ENCODE measurements around the gene CASZ1.

The CASZ1 gene, protein sequence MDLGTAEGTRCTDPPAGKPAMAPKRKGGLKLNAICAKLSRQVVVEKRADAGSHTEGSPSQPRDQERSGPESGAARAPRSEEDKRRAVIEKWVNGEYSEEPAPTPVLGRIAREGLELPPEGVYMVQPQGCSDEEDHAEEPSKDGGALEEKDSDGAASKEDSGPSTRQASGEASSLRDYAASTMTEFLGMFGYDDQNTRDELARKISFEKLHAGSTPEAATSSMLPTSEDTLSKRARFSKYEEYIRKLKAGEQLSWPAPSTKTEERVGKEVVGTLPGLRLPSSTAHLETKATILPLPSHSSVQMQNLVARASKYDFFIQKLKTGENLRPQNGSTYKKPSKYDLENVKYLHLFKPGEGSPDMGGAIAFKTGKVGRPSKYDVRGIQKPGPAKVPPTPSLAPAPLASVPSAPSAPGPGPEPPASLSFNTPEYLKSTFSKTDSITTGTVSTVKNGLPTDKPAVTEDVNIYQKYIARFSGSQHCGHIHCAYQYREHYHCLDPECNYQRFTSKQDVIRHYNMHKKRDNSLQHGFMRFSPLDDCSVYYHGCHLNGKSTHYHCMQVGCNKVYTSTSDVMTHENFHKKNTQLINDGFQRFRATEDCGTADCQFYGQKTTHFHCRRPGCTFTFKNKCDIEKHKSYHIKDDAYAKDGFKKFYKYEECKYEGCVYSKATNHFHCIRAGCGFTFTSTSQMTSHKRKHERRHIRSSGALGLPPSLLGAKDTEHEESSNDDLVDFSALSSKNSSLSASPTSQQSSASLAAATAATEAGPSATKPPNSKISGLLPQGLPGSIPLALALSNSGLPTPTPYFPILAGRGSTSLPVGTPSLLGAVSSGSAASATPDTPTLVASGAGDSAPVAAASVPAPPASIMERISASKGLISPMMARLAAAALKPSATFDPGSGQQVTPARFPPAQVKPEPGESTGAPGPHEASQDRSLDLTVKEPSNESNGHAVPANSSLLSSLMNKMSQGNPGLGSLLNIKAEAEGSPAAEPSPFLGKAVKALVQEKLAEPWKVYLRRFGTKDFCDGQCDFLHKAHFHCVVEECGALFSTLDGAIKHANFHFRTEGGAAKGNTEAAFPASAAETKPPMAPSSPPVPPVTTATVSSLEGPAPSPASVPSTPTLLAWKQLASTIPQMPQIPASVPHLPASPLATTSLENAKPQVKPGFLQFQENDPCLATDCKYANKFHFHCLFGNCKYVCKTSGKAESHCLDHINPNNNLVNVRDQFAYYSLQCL (N-terminal part only)

DNA sequence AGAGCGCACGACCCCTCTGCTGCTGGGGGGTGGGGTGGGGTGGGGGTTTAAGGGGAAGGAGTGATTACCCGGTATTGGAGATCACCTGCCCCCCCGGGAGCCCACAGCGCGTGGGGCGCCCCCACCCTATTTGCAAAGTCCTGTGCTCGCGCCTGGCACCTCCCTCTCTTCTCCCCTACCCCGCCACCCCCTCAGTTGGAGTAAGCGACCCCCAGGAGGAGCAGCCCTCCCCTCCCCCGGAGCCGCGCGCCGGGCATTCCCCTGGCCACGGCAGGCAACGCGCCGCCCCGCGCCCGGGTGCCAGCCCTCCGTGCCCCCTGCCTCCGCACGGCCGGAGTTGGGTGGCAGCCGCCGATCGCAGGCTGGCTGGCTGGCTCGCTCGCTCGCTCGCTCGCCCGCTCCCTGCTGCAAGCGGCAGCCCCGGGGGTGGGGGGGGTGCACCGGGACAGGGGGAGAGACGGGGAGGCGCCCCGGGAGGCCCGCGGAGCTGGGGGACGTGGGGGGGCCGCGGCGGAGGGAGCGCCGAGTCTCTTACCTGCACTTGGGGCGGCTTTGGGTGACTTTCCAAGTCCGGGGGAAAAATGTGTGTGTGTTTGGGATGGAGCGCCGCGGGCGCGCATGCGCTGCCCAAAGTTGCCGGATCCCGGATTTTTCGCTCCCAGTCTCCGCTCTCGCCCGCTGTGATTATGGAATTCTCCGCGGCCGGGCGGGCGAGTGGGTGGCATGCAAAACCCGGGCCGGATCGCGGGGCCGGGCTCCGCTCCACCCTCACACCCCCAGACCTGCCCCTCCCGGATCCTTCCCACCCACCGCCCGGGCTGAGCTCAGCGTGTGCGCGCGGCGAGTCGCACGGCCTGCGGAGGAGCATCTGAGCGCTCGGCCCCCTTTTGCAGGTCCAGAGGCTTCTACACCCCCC is at the start of gene CASZ1:
Gene CASZ1, minus strand, starts transcription at position 618 of the 916 bp plus-strand sequence. CDS start 102,757 bp downstream, outside the sequence.
- DNase-seq: peak; percentile 92

DNA sequence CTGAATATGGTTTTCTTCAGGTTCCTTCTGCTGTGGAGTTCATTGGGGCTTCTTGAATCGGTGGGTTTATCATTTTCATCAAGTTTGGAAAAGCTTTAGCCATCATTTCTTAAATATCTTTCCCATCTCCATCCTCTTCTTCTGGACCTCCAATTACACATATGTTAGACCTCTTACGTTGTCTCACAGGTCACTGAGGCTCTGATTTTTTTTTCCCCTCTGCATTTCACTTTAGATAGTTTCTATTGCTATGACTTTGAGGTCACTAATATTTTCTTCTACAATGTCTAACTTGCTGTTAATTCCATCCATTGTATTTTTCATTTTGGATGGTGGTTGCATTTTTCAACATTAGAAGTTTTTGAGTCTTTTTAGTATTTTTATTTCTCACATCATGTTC is 47.3 kb upstream of the CASZ1 start:
- DNase-seq: no peak

DNA sequence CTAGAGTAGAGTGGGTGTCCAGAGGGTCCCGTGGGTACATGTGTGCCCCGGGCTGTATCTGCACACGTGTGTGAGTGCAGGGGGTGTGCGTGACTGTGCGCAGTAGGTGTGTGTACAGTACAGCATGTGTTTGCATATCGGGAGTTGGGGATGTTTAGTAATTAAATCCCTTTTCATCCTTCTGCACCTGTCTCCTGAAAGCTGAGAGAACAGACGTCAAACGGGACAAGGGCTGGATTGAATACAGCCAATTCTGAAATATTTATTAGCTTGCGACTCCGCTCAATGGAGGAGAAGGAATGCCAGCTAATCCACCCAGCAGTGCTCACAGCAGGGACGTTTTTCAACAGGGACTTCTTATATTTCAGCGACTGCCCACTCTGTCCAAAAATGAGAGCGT is 44.7 kb upstream of the CASZ1 start:
- DNase-seq: peak; percentile 71

DNA sequence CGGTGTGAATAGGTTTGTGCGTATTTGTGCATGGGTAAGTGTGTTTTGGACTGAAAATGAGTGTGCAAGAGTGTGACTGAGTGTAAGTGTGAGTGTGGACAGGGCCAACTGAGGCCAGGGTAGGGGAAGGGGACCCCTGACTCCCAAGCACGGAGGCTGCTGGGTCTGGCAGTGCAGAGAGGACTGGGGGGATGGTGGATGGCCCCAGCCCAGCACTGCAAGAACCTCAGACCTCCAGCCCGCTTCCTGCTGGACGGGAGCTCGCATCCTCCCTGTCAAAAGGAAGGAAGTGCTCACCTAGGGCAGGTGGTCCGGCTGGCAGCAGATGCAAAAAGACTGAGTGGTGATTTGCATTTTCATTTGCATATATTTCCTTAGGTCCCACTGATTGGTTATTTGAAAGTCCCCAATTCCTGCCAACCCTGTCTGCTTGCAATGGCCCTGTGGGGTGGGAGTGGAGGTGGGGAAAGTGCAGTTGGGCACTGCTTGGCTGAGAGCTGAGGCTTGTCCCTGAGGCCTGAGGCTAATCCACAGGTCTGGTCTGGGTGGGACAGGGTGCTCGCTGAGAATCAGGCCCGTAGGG is 42.8 kb upstream of the CASZ1 start:
- no peak for DNase-seq

DNA sequence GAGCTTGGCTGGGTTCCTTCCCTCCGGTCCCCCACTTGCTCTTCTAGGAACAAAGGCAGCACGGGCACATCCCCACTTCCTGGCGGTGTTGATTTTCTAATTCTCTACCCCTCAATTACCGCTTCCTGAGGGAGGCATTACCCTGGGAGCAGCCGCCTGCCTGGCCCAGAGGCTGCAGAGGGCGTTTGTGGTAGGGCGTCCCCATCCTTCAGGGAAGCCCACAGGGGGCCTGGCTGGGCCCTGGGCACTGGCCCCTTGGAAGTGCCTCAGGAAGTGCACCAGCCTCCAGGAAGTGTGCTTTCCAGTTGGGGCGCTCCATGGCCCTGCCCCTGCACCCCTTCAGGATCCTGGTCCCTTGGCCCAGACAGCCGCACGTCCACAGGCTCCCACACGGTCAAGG is 42.1 kb upstream of the CASZ1 start:
- DNase-seq: peak; percentile 54

DNA sequence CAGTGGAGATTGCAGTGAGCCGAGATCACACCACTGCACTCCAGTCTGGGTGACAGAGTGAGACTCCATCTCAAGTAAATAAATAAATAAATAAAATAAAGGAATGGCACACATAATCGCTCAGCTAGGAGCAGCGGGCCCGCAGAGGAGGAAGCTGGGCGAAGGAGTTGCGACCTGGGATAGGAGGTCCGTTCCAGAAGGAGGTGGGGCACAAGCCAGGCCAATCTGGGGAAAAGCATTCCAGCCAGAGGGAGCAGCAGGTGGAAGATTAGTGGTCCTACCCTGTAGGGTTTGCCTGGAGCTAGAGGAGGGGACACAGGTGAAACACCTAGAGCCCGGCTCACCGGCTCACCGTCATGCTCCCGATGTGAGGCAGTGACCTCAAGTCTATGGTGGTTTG is 40.3 kb upstream of the CASZ1 start:
- no peak for DNase-seq

DNA sequence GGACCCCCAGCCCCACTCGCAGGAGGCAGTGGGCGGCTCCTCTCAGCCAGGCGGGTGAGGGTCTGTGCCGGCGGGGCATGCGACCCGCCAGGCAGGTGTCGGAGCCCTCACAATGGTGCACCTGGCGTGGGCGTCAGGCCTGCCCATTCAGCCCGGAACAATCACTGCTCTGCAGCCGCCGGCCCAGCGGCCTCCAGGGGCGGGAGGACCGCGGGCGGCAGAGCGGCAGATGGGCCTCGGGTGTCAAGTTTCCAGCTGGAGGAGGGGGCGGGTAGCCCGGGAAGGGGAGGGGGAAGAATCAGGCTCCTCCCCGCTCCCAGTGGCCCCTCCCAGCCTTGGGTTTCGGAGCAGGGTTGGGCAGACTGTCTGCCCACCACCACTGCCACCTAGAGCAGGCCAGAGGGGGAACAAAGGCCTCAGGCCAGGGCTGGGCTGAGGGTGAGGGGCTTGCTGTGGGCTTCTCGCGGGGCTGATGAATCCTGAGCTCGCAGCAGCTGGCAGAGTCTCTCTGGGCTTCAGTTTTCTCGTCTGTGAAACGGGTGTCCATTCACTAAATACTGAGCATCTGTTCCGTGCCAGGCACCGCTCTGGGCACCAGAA is 39.5 kb upstream of the CASZ1 start:
- peak; percentile 97 for DNase-seq

DNA sequence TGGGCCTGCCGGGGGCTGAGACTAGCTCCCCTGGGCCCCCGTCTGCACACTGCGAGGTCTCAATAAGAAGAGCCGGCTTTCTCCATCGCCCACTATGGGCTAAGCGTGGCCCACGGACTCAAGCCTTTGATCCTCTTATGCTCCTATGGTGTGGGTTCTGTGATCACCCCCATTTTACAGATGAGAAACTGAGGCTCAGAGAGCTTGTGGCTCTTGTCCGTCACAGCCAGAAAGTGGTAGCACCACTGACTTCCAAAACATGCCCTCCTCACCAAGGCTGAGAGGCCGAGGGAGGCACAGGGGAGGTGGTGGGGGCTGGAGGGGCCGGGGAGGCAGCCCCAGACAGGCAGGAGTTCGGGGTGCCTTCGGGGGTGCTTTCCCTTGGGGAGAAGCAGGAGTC is 39.0 kb upstream of the CASZ1 start:
- peak; percentile 88 for DNase-seq

DNA sequence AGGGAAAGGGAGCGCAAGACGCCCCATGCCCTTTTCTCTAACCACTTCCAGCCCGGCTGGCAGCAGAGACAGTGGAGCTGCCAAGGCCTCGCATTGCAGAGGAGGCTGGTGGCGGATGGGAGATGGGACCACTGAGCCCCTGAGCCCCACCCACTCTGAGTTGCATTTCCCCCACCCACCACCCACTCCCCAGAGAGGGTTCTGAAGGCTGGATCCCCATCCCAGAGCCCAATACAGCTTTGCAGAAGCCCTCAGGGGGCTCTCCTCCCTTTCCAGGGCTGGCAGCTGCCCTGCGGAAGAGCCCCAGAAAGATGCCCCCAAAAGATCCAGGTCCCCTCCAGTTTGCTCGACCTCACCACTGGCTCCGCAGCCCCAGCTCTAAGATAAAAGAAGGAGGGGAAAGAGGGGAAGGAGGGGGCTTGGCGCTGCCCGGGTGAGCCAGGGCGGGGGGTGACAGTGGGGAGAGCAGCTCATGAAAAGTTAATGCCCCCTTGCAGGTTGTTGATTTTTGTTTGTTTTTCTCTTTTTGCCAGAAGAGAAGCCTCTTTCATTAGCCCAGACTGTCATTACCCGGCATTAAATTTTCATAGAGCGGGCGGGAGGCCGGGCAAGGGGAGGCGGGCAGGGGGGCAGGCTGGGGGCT is 38.4 kb upstream of the CASZ1 start:
- DNase-seq: peak; percentile 88

DNA sequence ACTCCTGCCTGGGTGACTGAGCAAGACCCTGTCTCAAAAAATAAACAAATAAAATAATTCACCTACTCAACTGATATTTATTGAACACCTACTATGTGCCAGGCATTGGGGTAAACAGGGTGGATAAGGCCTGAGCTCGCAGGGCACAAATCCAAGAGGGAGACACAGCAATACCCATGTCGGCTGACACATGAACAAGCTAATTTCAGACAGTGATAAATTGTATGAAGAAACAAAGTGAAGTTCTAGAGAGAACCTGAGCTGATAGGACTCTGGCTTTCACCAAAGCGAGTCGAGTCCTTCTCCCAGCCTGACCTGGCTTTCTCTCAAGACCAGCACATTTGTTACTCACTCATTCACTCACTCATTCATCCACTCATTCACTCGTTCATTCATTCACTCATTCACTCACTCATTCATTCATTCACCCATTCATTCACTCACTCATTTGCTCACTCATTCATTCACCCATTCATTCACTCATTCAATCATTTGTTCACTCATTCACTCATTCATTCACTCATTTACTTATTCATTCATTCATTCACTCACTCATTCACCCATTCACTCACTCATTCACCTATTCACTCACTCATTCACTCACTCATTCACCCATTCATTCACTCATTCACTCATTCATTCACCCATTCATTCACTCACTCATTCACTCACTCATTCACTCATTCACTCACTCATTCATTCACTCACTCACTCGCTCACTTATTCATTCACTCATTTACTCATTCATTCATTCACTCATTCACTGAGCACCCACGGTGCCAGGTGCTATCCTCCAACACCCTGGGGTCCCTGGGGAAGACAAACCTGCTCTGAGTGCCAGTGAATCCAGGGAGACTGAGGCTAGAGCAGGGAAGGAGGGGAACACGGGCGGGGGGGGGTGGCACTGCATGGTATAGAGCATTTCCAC is 37.4 kb upstream of the CASZ1 start:
- no peak for DNase-seq

DNA sequence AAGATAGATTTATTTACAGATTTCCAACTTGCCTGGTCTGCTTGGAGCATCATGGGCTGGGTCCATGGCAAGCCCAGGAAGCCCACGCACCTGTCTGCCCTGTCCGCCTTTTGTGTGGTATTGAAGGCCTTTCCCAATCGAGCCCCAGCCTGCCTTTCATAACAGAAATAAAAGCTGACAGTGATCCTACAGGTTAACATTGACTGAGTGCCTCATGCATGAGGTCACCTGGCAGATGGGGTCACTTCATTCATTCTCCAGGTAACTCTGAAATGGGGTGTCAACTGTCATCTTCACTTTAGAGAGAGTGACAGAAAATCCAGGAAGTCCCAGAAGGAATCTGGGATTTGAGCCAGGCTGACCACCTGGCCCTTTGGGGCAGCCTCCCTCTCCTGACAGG is 36.3 kb upstream of the CASZ1 start:
- DNase-seq: no peak

DNA sequence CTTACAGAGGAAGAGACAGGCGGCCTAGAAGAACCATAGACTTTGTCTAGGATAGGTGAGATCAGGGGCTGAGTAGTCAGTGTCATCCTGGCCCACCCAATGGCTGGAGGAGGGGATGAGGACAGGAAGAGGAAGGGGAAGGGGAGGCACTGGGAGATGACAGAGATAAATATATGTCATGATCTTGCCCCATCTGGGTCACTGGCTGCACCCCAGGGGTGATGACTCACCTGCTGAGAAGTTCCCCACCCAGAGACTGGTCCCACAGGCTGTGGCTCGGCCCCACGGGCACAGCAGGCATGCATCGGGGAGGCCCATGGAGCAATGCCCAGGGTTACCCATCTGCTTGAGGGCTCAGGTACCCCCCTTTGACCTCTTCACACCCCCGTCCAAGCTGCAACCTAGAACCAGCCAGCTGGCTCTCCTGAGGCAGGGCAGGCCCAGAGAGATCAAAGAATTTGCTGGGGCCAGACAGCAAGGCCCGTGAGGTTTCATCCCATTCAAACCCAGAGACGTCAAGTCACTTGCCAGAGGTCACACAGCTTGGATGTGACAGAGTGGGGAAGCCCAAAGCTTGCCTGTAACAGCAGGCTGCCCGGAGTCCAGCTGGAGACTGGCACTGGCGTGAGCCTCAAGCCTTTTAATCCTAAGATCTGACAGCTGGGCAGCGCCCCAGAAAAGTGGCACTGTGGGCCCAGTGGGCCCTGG is 34.7 kb upstream of the CASZ1 start:
- DNase-seq: no peak

DNA sequence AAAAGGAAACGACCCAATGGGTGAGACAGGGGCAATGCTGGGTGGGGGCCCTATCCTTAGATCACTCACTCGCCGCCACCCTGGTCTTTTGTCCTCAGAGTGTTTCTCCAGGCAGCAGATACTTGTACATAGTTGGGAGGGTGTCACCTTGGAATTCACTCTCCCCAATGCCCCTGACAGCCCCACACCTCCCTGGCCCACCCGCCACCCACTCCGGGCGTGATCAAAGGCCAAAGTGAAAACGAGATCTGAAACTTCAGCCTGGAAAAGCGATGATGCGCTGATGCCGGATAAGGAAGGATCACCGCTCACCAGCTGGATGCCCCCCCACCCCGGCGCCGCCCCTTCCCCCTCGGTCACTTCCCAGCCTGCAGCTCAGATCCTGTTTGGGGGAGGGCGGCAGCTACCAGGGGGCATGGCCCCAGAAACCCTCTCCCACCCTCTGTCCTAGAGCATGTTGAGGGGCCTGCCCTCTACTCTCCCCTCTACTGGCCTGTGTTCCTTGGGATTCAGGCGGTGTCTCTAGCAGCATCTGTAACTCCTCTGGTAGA is 33.6 kb upstream of the CASZ1 start:
- DNase-seq: no peak

DNA sequence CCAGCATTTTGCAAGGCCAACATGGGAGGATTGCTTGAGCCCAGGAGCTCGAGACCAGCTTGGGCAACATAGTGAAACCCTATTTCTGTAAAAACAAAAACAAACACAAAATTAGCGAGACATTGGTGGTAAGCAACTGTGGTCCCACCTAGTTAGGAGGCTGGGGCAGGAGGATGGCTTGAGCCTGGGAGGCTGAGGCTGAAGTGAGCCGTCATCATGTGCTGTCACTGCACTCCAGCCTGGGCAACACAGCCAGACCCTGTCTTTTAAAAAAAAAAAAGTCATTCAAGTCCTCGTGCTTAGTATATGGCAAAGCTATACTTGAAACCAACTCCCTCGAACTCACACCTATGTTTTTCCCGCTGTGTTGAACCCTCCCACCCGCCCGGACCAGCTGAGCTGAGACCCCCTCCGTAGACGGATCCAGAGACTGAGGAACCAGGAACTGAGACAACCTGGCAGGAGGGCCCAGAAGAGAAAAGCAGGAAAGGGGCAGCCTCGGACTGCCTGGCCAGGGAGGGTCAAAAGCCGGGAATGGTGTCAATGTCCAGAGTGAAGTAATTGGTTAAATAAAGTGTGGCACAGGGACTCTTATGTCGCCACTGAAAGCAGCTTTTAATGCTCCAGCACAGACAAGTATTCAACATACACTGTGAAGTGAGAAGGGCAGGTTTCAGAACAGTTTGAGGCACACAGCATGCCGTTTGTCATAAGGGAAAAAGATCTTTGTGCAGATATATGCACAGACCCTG is 32.8 kb upstream of the CASZ1 start:
- DNase-seq: no peak

DNA sequence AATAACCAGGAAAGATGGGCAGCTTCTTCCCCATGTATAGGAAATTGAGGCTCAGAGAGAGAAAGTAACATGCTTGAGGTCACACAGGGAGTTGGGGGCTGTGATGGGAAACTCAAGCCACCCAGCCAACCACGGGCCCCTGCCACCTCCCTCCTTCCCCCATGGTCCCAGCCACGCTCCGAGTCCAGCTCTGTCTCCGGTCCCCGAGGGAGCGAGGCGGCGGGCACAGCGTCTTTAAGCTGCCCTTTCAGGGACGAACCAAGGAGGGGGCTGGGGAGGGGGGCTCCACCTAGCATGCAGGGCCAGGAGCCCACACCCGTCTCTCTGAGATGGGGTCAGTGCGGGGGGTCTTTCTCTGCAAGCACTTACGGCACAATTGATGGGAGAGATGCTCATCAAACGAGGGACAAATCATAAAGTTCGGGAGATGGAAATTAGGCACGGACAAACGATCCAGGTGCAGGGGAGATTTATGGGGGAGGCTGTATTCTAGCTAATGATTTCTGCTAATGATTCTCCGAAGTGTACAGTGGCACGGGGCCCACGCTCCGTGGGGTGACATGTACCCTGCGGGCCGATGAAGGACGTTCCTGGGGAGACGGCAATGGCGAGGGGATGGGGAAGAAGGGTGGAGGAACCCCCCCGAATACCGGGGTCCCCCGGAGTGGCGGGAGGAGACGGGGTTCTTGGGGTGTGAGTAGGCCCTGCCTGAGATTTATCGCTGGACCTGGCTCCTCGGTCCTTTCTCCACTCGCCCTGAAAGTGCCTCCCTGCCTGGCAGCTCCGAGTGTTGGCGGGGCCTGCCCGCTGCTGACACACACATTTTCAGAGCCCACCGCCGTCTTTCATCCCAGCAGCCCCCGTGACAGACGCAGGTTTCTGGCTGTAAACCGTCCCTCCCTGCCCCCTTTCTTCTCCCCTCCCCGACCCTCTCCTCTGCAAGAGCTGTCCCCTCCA is 31.2 kb upstream of the CASZ1 start:
- no peak for DNase-seq

DNA sequence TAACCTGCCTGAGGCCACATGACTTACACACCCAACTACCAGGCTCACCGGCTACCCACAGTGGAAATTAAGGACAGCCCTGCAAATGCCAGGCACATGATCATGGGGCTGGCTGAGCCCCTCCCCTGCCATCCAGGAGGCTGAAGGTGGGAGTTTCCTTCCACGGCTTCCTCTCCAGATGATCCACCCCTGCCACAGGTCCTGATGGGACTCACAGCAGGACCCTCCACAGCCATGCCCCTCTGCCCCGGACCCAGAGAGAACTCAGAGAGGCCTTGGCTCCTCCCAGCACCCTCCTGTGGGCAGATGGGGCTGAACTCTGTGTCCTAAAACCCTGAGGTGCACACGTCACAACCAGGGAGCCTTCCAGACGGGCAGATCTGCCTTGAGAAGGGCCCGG is 29.1 kb upstream of the CASZ1 start:
- no peak for DNase-seq

Measured in NCI-H1092 (cell line).